Hematopoietic multipotent progenitor cell treated with erythropoietin and hydrocortisone succinate and interleukin-3 and kit ligand, for 4 days (in vitro differentiated cells): ENCODE results near the gene ARHGAP42.
A peak's percentile ranks its signal among the peaks of the same experiment; 100 is the strongest.

Source experiments
- DNase-seq: peaks from one replicate; pipeline ENCODE4 v3.0.0-alpha.2; 2015

The ARHGAP42 gene

GRCh38 chr11:100683126-100683525 lies 4.0 kb upstream of the ARHGAP42 start:
- DNase-seq: no peak

GRCh38 chr11:100684101-100685065 lies 2.7 kb upstream of the ARHGAP42 start:
- DNase-seq: no peak

DNA sequence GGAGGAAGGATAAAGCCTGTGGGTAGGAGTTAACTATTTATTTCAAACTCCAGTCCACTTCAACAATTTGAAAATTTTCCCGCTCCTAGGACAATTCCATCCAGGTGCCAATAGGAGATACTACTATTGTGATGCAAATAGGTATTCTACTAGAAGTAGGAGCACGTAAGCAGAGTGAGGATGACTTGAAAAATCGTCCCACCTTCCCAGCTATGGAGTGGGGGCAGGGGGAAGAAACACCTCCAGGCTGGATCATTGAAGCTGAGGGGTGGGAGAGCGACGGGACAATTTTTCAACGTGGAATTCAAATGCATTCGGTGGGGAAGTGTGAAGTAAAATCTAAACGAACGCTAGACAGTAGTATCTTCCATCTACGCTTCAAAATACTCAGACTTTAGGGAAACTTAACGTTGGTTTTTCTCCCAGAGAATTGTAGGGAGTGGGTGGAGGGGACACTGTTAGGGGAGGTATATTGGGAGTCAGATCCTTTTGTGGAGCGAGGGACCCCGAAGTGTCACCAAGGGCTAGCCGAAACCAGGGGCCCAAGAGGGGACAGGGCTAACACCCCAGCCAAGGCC lies 523 bp upstream of the ARHGAP42 start:
- DNase-seq: no peak

DNA sequence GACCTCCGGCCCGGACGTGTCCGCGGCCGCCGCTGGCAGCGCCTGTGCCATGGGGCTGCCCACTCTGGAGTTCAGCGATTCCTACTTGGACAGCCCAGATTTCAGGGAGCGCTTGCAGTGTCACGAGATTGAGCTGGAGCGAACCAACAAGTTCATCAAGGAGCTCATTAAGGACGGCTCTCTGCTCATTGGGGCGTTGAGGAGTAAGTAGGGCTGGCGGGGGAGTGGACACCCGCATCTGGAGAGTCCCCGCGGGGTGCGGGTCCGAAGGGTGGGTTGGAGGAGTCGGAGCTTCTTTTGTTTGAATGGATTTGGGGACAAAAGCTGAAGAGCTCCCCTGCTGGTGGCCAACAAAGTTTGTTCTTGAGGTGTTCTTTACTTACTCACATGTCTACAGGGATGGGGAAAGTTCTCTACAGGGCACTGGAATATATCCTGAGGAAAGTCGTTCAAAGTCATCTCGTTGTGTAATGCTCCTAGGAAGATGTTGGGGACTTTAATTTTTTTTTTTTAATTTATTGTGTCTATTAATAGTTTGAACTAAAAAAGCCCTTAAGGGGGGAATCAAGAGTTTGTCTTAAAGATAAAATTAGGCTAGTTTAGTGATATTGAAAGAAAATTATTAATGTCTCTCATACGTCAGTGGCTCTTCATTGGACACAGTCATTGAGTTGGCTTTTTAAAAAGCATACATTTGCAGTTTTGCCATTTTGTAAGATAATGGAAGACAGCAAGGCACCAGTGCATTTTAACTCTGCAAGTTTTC lies 725 bp downstream of the ARHGAP42 start:
- peak; percentile 81 for DNase-seq

- no peak for DNase-seq
Measured at GRCh38 chr11:100689141-100689540, 2.1 kb downstream of the ARHGAP42 start.

GRCh38 chr11:100691896-100692653 lies 5.0 kb downstream of the ARHGAP42 start:
- DNase-seq: no peak

GRCh38 chr11:100695911-100696310 lies 8.8 kb downstream of the ARHGAP42 start:
- no peak for DNase-seq

GRCh38 chr11:100703139-100703538 lies 16.1 kb downstream of the ARHGAP42 start:
- DNase-seq: no peak

GRCh38 chr11:100703801-100704575 lies 16.9 kb downstream of the ARHGAP42 start:
- no peak for DNase-seq

DNA sequence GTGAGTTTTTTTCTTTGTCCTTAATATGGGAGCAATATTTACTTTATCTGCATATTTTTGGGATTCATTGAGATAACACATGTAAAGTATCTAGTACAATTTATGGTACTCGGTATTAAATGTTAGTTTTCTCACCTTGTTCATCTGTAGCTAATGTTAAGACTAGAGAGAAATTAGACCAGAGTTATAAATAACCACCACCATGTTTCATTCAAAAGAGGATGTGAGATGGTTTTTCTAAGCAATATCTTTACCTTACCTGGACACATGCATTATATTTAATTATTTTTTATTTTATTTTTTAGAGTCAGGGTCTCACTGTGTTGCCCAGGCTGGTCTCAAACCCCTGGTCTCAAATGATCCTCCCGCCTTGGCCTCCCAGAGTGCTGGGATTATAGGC lies 18.4 kb downstream of the ARHGAP42 start:
- no peak for DNase-seq

- no peak for DNase-seq
Measured at GRCh38 chr11:100706179-100706578, 19.1 kb downstream of the ARHGAP42 start.

DNA sequence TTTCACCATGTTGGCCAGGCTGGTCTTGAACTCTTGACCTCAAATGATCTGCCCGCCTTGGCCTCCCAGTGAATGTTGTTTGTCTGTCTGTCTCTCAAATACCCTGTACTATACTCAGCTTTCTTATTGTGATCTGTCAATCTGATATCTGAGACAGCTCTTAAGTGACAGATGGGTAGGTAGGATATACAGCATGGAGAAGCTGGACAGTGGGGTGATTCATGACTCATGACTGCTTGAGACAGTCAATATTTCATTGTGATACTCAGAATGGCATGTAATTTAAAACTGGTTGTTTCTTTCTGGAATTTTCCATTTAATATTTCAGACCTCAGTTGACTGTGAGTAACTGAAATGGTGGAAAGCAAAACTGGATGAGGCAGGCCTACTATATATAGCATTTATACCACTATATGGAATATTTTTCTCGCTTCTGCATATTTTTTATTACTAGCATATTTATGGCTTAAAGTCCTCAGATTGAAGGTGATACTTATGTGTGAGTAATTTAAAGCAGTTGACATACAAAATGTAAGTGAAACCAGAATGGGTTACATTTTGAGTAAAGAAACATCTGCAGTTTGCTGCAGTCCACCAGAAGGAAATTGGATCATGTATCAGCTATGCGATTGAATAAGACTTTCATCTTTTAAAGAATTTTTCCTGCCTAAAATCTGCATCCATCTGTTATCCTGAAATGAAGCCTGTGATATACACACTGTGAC lies 22.3 kb downstream of the ARHGAP42 start:
- DNase-seq: no peak

DNA sequence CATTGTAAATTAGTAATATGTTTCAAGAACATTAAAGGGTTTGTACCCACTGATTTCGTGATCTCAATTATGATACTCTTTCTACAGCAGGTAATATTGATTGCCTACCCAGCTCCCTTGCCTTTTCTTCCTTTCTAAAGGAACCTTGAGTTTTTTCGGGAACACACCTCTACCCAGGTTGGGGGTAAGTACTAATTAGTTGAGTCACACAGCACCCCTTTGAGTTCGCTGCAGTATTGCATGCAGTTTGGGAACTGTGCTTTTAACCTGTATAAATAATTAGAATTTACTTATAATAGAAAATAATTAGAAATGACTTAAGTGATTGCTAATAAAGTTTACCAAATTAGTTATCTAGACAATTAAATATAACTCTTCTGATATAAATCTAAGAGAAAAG lies 24.9 kb downstream of the ARHGAP42 start:
- no peak for DNase-seq

- no peak for DNase-seq
Measured at GRCh38 chr11:100712583-100712982, 25.5 kb downstream of the ARHGAP42 start.

- DNase-seq: no peak
Measured at GRCh38 chr11:100715165-100715761, 28.2 kb downstream of the ARHGAP42 start.

DNA sequence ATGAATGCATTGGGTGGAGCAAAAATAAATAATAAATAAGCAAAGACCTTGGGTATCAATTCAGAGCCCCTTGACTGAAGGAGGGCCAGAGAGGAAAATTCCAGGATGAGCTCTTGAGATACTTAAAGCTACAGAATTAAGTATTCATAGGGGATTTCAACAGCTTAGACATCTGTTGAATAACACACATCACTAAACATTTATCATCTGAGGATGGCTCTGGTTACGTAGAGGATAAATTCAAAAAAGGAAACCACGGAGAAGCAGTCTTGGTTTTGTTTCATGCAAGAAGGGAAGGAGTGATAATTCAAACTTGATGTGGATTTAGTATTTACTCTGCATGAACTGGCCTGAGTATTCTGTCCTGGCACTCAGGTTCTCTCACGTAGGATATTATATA lies 29.8 kb downstream of the ARHGAP42 start:
- DNase-seq: no peak

DNA sequence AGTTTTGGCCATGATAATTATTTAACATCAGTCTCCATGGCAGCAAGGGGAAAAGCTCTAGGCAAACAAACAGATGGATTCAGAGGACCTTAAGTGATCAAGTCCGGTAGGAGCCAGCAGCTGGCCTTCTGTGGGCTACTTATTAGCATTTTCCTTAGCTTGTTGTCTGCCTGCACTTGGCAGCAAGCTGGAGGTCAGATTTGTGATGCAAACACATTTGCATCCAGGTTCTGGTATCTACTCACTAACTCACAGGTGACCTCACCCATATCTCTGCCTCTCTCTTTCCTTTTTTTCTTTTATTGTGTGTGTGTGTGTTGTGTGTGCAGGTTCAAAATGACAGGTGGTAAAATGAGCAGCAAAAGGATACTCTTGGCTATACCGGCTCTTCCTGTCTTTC lies 32.3 kb downstream of the ARHGAP42 start:
- no peak for DNase-seq

DNA sequence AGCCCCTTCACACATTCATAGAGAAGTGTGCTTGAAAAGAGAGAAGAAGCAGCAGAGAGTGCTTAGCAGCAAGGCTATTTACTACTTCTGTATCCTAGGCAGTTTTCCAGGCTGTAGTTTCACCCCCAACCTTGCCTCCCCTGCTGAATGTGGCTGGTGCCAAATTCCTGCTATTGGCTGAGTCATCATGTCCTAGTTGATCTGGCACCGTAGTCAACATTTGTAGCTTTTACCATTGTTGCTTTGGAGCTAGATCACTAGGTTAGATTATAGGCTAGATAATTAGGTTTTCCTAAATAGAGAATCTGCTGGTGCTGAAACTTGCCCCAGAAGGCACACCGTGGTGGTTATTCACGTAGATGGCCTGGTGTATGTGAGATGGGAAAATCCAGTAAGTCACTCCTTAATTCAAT lies 32.7 kb downstream of the ARHGAP42 start:
- no peak for DNase-seq

DNA sequence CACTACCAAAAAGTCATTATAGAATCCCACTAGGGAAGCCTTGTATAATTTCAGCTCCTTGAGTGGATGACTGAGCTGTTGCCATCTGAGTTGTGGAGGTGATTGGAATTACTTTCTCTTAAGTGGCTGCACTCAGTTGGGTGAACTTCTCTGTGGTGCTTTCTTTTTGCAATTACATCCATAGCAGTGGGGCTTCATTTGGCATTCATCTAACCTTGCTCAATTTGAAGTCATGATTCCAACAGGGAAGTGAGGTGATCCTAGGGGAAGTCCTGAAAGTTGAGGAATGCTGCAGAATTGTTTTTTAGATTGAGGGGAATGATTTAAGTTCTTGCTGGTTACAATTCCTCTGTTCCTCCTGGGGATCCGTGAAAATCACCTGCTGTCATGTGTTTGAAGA lies 39.6 kb downstream of the ARHGAP42 start:
- no peak for DNase-seq

GRCh38 chr11:100727410-100727809 lies 40.3 kb downstream of the ARHGAP42 start:
- DNase-seq: no peak

DNA sequence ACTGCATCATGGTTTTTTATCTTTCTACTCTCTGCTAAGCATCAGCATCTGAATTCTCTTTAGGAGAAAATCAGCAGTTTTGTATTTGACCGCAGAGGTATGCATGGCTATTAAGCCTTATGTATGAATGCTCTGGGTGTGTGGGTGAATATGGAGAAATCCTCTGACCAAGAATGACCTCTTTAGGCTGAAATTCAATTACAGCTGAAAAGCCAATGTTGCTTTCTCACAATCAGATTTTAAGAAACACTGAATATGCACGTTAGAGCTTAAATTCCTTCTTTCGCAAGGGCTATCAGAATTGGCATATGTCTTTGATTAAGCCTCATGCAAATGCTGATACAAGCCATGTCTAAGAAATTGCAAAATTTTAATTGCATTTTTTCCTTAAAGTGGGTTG lies 43.2 kb downstream of the ARHGAP42 start:
- no peak for DNase-seq
